ENCODE measurements around the gene TRMO. TPM values are rescaled to one million over a fixed set of nuclear protein-coding genes. Genes with fewer than 3 reads are reported as not detected.
A peak's percentile ranks its signal among the peaks of the same experiment; 100 is the strongest.

Gene TRMO
- total and polyA plus RNA-seq, 9 of the 15 experiments (the other 6 are each of a cell fraction or from before 2014, with no cell fraction given) = 5.6 to 22.4 (median 16.2) TPM

DNA sequence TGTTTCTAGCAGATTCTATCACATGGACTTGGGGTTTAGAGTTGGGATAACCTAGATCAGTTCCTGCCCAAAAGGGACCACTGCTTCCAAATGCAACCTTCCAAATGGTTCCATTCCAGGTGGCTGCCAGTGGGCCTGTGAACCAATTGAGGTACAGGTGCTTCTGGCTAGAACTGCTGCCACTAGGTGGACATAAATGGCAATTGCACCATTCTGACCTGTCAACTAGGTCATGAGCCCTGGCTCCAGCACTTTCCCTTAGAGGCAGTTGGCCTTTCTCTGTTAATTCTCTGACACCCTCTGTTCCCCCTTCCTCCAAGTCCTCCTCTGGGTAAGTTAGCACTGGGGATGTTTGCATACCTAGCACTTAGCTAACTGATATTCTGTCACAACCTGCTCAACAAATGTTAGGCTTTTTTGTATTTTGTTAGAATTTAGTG lies 32.3 kb upstream of the TRMO start (continued):
- no peak for TF ChIP-seq PBX2 (CRISPR knock-in tag; IDR thresholded peaks at IDR 0.05; ENCODE audit: low read depth)
- TF ChIP-seq PBX2 (tag; conservative IDR thresholded peaks at IDR 0.05; ENCODE audit: low read depth) = 0 out of 2 replicates have a peak, but pooled peaks have one; percentile 24
- TF ChIP-seq ZNF644 (tag; IDR thresholded peaks at IDR 0.05; ENCODE audit: low read depth) = no peak
- TF ChIP-seq MTA1 (IDR thresholded peaks at IDR 0.05; ENCODE audit: borderline replicate concordance) = no peak
- TF ChIP-seq E2F6 (IDR thresholded peaks at IDR 0.05; ENCODE audit: borderline replicate concordance in 1 of 2, extremely low read depth in 1 of 2, insufficient read depth in 1 of 2, insufficient read length in 1 of 2, low read depth in 1 of 2, low read length in 1 of 2, poor library complexity in 1 of 2, severe bottlenecking in 1 of 2) = peak in 1 of 2 experiments; percentile 49
- peak; percentile 41; the same call in 1 of the 2 replicates for TF ChIP-seq DPF2 (IDR thresholded peaks at IDR 0.05)
- TF ChIP-seq ZNF445 (CRISPR knock-in tag; IDR thresholded peaks at IDR 0.05; ENCODE audit: low read depth) = no peak
- TF ChIP-seq MGA (IDR thresholded peaks at IDR 0.05) = 0 out of 2 replicates have a peak, but pooled peaks have one; percentile 28
- no peak for TF ChIP-seq USF2 (CRISPR knock-in tag; IDR thresholded peaks at IDR 0.05)
- no peak for TF ChIP-seq ZSCAN32 (CRISPR knock-in tag; IDR thresholded peaks at IDR 0.05)
- TF ChIP-seq MECOM (CRISPR knock-in tag; IDR thresholded peaks at IDR 0.05) = no peak
